A549 treated with RU486 at 1 μM for 4 hours (cell line): Measurements from ENCODE around the gene PIK3C2G. TPM values are rescaled to one million over a fixed set of nuclear protein-coding genes. Genes with fewer than 3 reads are reported as not detected.

Experiments
- total RNA-seq: library from RNA; stranded (reverse); fragments of 200-300 nt; extraction: Qiagen RNA extraction; gene quantifications from 5 replicates; pipeline ENCODE4 v1.2.3, GENCODE V29; 2022; ENCODE audit warnings: low read depth

The PIK3C2G gene
- total RNA-seq, result not detected in 5 replicates

GRCh38 chr12:18261273-18261672, at the start of gene PIK3C2G:
PIK3C2G (plus strand) TSS chr12:18261518; CDS start chr12:18282082, 20,564 bp downstream.

Other genes with a start within 250 kb of the PIK3C2G start
- not detected in 5 replicates for gene RERGL, start 171.3 kb upstream of the PIK3C2G start, total RNA-seq